HT-29 (cell line): ENCODE results near the gene GNPDA2. TPM values are rescaled to one million over a fixed set of nuclear protein-coding genes. Genes with fewer than 3 reads are reported as not detected.
"Not testable (repeated sequence)": the region's sequence is repeated elsewhere in the genome, so short reads cannot be mapped to it uniquely, and the experiment has no call there.

Experiments
- DNase-seq: peaks from one replicate; pipeline ENCODE4 v3.0.0-alpha.2; 2015; ENCODE audit warnings: low spot score
- total RNA-seq: library from RNA; depleted of rRNA; stranded (reverse); fragments of >200 nt; shearing (Covaris generic); gene quantifications from 2 replicates; pipeline ENCODE4 v1.2.3, GENCODE V29; 2014; rRNA removed

The GNPDA2 gene
- total RNA-seq = 1.1 and 1.7 TPM in 2 replicates

DNA sequence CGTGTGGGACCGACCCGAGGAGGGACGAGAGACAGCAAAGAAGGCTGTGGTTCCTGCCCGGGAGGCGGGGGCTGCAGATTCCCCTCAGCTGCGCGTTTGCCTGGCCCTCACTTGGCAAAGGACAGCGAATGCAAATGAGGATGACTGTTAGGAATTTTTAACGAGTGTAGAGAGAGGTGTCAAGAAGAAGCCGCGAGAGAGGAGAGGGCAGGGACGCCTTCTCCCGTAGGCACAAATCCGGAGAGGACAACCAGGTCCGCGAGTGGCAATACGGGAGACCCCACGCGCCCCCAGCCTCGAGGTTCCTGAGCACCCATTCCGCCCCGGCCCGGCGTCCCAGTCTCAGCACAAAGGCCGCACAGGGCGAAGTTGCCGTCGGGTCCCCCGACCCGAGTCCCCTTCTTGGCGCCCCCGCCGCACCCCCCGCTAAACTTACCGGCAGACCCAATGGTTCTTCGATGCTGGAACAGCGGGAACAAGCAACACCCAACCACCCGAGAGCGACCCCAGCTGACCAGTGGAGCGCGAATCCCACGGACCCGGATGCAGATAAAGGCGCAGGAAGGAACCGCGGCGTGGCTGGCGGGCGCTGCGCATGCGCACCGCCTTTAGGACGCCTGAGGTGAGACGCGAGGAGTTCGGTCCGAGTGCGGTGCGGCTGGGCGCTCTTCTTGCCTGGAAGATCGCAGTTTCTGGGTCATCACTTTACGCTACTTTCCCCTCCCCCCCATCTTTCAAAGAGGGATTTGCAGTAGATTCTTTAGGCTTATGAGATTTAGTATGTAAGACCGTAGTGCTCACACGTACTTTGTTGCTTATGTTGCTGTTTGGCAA, at the start of gene GNPDA2:
GNPDA2 (minus strand) TSS at position 519 of the 834 bp plus-strand sequence. CDS start 4,349 bp downstream, outside the sequence.
- DNase-seq = peak; percentile 49

DNA sequence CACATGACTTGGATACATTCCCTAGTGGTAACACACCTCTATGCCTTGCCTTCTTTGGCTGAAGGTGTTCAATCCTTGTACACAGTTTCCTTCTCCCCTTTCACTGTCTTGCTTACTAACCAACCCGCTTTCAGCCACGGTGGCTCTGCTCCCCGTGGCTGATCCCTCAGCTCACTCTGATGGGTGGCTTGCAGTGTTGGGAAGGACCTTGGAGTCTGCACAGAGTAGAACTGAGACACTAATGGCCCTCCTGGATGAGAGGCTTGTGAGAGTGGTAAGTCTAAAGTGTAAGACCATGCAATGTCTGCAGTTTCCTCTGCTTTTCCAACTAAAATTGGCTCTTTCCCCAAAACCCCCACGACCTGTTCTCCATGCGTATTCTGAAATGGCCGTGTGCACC, 46.0 kb upstream of the GNPDA2 start:
- DNase-seq = no peak

DNA sequence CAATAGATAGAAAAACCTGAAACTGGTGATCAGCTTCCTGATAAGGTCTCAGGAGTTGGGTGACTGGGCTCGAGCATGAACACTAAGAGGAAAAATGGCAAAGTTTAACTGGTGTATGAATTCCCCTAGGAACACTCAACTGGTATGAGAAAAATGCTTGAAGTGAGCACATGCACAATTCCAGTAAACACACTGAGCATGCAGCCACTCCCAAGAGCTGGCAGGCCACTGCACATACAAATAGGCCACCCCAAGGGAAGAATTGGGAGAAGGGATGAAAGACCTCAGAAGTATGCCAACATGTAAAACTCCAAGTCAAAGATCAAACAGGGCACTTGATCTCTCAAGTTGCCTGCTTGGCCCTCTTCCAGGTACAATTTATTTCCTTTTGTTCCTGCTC, 45.4 kb upstream of the GNPDA2 start:
- DNase-seq = no peak

DNA sequence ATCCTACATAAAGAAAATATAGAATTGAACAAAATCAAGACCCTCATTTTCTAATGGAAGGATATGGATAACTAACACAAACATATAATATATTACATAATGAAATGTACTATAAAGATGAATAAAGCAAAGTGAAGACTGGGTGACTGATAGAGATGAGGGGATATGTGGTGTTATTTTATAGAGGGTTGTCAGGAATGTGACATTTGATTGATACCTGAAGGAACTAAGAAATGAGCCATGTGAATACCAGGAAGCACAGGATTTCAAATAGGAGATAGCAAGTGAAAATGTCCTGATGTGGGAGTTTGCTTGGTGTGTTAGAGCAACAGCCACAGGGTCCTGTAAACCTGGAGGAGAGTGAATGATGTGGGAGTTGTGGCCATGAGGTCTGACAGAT, 40.1 kb upstream of the GNPDA2 start:
- no peak for DNase-seq

DNA sequence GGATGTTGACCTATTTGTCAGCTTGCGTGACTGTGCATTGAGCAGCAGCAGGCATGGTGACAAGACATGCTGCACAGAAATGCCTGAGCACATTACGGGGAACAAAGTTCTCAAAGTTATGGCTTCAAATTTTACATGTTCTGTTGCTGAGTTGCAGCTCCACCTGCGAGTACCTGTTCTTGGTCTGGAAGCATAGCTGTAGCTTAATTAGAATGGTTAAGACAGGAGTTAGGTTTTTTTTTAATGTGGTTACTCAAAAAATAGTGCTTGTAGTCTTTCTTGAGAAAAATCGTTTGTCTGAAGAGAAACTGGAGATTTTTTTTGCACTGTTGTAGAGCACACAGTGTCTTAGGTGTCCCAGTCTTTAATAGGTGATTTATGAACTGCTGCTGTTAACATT, 38.8 kb upstream of the GNPDA2 start:
- no peak for DNase-seq

DNA sequence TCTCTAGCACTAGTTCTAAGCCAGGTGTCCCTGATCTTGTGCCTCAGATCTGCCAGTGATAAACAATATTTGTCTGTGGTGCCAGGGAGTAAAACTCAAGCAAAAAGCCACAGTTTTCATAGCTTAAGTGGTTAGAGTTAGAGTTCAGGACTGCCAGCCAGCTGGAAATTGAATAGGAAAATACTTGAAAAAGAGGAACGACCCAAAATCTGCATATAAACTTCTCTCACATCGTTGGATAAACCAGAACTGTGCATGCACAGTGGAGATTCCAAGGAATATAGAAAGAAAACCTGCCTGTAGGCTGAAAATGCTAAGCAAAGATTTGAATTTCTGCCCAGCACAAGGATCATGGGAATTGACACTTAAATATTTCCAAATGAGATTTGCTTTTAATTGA, 35.0 kb upstream of the GNPDA2 start:
- no peak for DNase-seq

DNA sequence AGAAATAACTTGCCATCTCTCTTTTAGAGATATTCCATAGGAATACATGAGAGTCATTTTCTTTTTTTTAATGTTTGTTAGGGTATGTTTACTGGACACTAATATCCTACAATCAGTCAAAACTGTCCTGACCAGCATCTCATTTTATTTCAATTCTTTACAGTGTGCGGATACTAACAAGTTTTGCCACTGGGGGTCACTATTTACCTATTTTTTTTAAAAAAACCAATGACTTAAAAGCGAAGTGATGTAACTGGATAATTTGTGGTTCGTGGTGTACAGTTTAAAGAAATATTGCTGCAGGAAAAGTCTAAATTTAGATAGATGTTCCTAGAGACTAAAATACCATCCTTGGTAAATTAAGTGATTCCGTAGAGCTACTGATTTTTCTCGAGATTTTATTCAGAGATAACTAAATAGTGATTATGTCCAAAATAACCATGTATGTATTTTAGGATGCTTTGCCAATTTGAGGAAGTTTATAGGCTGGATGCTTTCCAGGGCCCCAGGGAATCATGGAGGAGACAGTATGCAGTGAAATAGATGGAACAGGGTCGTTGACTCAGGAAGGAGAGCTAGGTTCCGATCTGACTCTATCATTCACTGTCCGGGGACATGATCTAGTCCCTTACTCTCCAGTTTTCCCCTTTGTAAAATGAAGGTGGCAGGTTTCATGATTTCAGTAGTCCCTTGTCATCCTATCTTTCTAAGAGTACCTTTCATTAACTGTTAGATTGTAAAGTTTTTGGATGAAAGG, 34.0 kb upstream of the GNPDA2 start:
- peak; percentile 49 for DNase-seq

DNA sequence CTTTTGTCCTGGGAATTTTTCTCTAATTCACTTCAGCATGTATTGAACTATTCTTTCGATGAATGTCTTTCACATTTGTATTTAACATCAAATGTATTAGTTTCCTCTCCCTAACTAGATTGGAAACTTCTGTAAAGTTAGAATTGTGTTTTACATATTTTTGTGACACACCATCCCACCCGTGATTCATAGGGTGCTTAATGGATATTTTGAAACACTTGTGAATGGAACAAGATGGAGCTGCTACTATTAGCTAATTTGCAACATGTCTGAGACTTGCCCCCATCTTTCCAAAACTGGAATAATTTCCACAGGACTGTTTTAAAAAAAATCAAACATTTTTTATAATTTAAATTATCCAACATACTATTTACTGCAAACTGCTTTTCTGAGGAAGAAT, 30.2 kb upstream of the GNPDA2 start:
- DNase-seq = no peak

DNA sequence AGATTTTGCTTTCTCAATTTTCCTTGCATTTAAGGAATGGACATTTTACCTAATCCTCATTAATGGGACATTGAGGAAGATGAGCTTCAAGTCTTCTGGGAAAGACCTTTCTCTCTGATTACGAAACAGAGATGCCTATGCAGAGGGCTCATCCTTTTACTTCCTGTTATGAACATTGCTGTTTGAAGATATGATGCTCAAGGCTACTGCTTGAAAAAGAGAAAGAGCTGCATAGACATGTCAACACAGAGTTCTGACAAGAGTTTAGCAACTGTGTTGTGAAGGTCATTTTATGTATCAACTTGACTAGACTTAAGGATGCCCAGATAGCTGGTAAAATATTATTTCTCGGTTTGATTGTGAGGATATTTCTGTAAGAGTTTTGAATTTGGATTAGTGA, 13.8 kb upstream of the GNPDA2 start:
- no peak for DNase-seq

DNA sequence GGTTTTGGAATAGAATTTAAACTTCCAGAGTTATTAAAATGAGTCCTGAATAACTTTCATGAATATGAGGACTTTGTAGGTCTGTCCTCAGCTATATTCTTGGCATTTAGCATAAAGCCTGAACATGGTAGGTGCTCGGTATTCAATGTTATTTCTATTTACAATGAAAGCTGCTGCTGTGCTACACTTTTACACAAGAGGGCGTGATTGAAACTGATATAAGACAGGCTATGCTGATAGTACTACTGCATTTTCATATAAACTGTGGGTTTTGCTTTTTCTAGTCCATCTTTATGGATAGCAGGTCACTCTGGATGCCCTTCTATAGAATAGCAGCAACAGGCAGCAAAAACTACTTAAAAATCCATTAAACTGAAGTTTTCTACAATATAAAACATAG, 12.3 kb upstream of the GNPDA2 start:
- peak; percentile 31 for DNase-seq

DNA sequence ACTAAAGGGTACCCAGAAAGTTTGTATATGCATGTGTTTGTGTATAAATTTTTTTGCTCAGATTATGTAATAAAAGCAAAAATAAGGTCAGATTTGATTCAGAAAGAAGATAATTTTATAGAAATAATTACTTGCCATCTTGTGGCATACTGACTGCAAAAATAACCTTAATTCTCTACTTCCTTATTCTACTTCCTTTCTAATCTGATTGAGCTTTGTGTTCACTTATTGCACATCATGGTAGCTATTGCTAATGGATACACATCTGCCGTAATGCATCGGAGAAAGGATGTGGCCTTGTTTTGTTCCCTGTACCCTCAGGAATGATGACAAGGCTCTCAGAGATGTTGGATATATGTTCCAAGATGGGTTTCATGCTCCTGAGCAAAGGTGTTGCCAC, 10.5 kb upstream of the GNPDA2 start:
- no peak for DNase-seq

DNA sequence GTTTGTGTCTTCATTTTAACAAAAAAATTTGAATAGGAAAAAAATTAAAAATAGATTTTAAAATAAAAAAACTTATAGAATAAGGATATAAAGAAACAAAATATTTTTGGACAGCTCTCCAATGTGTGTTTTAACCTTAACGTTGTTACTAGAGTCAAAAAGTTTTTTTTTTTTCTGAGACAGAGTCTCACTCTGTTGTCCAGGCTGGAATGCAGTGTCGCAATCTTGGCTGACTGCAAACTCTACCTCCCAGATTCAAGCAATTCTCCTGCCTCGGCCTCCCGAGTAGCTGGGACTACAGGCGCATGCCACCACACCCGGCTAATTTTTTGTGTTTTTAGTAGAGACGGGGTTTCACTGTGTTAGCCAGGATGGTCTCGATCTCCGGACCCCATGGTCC, 2.3 kb upstream of the GNPDA2 start:
- not testable (repeated sequence) for DNase-seq

DNA sequence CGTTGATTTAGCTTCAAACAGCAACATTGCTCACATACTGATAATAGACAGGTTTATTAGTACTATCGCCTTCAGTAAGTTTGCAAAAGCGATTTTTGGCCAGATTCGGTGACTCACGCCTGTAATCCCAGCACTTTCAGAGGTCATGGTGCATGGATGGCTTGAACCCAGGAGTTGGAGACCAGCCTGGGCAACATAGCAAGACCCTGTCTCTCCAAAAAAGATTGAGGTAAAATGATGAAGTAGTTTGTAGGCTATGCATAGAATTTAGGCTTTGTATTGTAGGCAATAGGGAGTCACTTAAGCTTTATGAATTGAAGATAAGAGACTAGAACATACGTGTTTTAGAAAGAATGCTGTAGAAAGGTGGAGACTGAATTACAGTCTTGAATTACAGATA, 1.1 kb upstream of the GNPDA2 start:
- no peak for DNase-seq

DNA sequence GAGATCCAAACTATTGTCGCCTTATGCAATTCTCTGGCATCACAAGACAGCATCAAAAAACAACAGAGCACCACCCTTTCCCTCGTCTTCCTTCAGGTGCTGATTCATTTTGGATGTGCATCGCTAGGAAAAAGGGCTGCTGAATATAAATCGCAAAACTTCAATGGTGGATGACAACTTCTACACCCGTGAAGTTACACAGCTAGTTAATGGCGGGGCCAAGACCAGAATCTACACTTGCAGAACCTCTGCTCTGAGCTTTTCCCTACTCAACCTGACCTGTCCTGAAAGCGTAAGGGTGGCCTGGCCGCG, 674 bp downstream of the GNPDA2 start:
- no peak for DNase-seq

DNA sequence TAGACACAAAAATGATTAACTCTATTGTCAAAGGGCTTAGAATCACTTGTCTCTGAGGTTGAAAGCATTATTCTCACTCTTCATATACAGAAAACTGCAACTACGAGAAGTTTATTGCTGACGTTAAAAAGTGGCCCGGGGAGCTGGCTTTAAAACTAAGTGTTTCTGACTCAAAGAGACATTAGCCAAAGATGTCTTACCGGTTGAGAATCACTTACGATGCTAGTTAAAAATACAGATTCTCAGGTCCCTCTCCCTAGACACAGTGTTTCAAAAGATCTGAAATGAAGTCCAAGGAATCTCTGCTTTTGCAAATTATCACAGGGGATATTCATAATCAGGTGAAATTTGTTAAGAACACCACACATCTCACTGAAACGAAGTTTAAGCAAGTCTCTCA, 1.2 kb downstream of the GNPDA2 start:
- DNase-seq = no peak

DNA sequence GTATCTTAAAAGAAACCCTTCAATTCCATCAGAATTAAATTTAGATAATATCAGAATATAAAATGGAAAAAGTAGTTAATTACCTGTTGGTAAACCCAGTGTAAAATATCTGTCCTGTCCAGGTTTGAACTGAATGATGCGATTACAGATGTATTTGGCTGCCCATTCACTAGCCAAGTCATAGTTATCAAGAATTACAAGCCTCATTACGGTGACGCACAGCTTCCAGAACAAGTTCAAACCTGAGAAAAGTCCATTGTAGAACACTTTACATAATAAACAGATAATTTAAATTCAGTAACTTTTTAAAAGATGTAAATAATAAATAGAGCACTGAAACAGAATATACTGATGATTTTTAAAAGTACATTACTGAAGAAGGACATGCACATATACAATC, 4.4 kb downstream of the GNPDA2 start:
- DNase-seq = no peak

DNA sequence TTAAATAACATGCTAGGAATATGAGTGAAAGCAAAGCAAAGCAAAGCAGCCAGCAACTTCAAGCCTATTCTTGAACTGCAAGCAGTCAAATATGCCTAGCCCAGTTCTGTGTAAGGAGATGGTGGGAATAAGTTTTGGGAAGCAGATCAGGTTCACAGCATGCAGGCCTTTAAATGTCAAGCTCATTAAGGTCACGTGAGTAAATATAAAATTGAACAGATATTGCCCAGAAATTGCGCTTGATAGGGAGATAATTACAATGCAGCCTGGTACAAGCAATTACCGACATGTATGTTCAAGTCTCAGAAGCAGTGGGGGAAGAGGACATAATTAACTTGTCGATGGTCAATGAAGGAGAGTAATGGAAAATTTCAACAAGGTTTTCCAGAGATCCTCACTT, 6.0 kb downstream of the GNPDA2 start:
- DNase-seq = no peak

DNA sequence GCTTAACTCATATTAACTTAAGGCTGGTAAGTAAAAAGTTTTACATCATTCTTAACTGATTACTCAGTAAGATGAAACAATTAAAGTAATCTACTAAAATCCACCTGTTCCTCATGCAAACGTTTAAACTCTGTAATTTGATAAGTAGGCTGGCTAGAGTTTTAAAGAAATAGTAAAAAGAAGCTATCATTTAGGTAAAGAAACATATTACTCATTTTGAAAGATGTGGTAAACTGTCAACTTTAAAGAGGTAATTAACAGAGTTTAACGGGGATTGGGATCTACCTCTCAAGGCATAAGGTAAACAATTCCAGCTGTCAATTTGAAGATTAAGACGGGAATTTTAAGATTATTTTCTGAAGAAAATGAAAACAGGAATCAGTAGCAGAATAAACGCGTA, 9.8 kb downstream of the GNPDA2 start:
- no peak for DNase-seq

DNA sequence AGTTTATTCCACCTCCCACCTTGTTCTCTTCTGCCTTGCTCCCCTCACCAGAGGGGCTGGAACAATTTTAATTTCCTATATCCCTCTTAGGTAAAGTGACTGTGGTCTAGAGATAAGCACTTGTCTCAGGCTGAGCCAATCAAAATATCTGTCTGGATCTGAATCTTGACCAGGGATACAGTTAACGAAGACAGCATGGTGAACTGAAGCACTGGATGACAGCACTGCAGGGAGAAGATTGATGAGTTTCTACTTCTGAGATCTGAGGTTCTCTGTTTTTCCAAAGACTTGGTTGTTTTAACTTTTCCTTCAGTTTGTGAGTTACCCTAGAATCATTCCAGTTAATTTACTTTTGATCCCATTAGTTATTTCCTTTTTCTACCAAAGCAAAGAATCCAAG, 13.2 kb downstream of the GNPDA2 start:
- DNase-seq = no peak

DNA sequence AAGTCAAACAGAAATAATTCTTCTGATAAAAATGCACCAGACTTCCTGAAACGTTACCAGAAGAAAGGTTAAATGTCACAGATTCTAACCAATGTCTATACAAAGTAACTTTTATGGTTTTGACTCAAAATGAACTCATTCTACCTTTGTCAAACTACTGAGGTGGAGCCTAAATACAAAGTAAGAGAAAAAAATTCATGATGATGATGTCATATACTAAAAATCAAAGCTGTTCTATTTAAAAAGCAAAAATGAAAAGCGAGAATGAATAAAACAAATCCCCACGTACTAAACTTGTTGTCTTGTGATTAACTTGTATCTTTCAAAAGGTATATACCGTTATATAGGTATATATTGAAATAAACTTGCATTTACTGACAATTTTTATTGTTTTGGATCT, 21.7 kb downstream of the GNPDA2 start:
- no peak for DNase-seq

DNA sequence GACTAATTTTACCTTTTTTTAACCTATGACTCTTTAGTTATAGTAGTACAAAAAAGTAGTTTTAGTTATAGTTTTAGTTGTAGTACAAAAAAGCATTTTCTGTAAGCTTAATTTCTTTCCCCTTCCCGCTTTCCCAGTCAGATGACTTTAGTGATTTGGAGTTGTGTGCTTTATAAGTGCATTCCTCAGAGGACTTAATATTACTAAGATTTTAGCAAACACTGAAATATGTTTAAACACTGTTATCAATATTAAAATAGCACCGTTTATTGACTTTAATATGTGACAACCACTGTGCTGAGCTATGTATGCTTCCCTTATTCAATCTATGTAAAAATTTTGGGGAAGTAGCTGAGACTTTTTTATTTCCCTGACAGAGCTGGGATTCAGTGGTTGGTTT, 25.3 kb downstream of the GNPDA2 start:
- DNase-seq = no peak

DNA sequence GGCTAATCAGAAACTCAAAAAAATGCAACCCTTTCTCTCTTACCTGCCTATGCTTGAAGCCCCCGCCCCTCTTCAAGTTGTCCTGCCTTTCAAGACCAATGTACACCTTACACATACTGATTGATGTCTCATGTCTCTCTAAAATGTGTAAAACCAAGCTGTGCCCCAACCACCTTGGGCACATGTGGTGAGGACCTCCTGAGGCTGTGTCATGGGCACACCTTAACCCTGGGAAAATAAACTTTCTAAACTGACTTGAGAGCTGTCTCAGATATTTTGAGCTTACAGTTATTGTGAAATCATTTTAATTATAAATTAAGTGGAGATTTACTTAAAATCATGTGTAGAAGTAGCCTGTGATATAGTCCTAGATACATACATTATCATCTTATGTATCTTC, 25.9 kb downstream of the GNPDA2 start:
- DNase-seq = no peak

DNA sequence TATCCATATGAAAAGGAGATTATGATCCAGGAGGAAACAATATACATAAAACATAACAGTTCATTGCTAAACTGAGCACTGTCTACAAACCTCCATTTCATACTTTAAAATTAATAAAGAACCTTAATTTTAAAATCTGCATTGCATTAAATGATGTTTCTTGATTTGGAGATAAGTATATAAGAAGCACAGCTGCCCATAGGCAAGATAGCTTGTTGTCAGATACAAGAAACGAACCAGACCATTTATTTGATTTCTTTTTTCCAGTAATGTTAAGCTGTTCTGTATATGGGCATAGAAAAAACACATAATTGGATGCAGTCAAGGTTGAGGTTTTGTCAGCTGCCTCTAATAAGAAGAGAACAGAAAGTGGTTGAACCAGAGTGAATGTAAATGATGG, 41.7 kb downstream of the GNPDA2 start:
- DNase-seq = no peak
